K562 (cell line): Measurements from ENCODE around the gene ATAD3C. TPM values are rescaled to one million over a fixed set of nuclear protein-coding genes. Genes with fewer than 3 reads are reported as not detected.

Source experiments
- ARID3B ChIP-seq: fragments of 250-450 bp; sonication (Bioruptor Pico); IDR thresholded peaks from 2 replicates; pipeline ENCODE4 v1.4.0; 2020; ENCODE audit warnings: borderline replicate concordance
- HDAC1 ChIP-seq, 2 experiments: fragments of 450-650 bp; IDR thresholded peaks; 2 replicates each; pipeline ENCODE4 v1.6.1; 2016 to 2017; ENCODE audit warnings: inconsistent platforms in 1 of 2, mild to moderate bottlenecking in 1 of 2, moderate library complexity in 1 of 2
- HNRNPK ChIP-seq: fragments of 200-400 bp; formaldehyde crosslinking; IDR thresholded peaks from one replicate; pipeline ENCODE4 v1.6.1; 2018; ENCODE audit warnings: mild to moderate bottlenecking, low read depth, low read length; ENCODE audit not compliant: poor library complexity, severe bottlenecking
- IFI16 ChIP-seq: fragments of 250-450 bp; sonication (Bioruptor Pico); IDR thresholded peaks from 2 replicates; pipeline ENCODE4 v2.1.2; 2022; ENCODE audit warnings: mild to moderate bottlenecking, inconsistent platforms
- NCOR1 ChIP-seq: fragments of 450-650 bp; IDR thresholded peaks from 2 replicates; pipeline ENCODE4 v1.6.1; 2016; ENCODE audit warnings: mild to moderate bottlenecking, moderate library complexity
- NR3C1 ChIP-seq: sonication (generic); formaldehyde crosslinking; IDR thresholded peaks from 2 replicates; pipeline ENCODE4 v1.8.1; 2022; ENCODE audit warnings: missing genetic modification reagents
- PRMT5 ChIP-seq: sonication (generic); formaldehyde crosslinking; IDR thresholded peaks from 2 replicates; pipeline ENCODE4 v1.5.0; 2020; ENCODE audit warnings: missing genetic modification reagents
- ZNF444 ChIP-seq: fragments of 250-450 bp; sonication (Bioruptor Pico); IDR thresholded peaks from 2 replicates; pipeline ENCODE4 v1.4.0; 2020; ENCODE audit warnings: mild to moderate bottlenecking, moderate library complexity
- ZNF449 ChIP-seq: fragments of 250-450 bp; sonication (Bioruptor Pico); IDR thresholded peaks from 2 replicates; pipeline ENCODE4 v1.8.0; 2022; ENCODE audit warnings: moderate library complexity, mild to moderate bottlenecking, inconsistent platforms
- polyA plus RNA-seq, 8 experiments: library from polyadenylated mRNA; depleted of rRNA in 4 of 8; stranded (reverse) in 5 of 8; unstranded in 3 of 8; fragments of >200 nt; fragmentation: Nextera tagmentation in 2 of 8; fragmentation: Illumina TruSeq in 1 of 8; extraction: Ambion mirVana in 2 of 8; extraction: Trizol in 1 of 8; gene quantifications; 2 replicates each; pipeline versions ENCODE4 v1.2.1 to v1.2.3, GENCODE V29; 2011 to 2014; ENCODE audit warnings: inconsistent platforms in 1 of 8, missing spikeins in 1 of 8
- total RNA-seq, 7 experiments: library from RNA; depleted of rRNA in 6 of 7; stranded (reverse); fragments of >200 nt in 6 of 7; fragmentation: Illumina TruSeq in 2 of 7; extraction: Trizol in 2 of 7; gene quantifications; 2 replicates each; pipeline versions ENCODE4 v1.2.1 to v1.2.3, GENCODE V29; 2011 to 2021; ENCODE audit warnings: low replicate concordance in 1 of 7
- TF ChIP-seq, protein P1 (sequence below): fragments of 250-450 bp; sonication (Bioruptor Pico); IDR thresholded peaks from 2 replicates; pipeline ENCODE4 v1.4.0; 2020
- TF ChIP-seq, protein P2 (sequence below): fragments of 250-450 bp; sonication (Bioruptor Pico); IDR thresholded peaks from 2 replicates; pipeline ENCODE4 v1.4.0; 2020
- TF ChIP-seq, protein P3 (sequence below), 2 experiments: fragments of 450-650 bp; IDR thresholded peaks; 2 replicates each; pipeline ENCODE4 v1.6.1; 2018; ENCODE audit warnings: mild to moderate bottlenecking in 2 of 2, low read depth in 1 of 2; ENCODE audit not compliant: partially characterized antibody in 2 of 2

ATAD3C gene
- total and polyA plus RNA-seq, 9 of the 15 experiments (the other 6 are each of a cell fraction or from before 2014, with no cell fraction given): 0.03 to 0.18 TPM; not detected in 7

DNA sequence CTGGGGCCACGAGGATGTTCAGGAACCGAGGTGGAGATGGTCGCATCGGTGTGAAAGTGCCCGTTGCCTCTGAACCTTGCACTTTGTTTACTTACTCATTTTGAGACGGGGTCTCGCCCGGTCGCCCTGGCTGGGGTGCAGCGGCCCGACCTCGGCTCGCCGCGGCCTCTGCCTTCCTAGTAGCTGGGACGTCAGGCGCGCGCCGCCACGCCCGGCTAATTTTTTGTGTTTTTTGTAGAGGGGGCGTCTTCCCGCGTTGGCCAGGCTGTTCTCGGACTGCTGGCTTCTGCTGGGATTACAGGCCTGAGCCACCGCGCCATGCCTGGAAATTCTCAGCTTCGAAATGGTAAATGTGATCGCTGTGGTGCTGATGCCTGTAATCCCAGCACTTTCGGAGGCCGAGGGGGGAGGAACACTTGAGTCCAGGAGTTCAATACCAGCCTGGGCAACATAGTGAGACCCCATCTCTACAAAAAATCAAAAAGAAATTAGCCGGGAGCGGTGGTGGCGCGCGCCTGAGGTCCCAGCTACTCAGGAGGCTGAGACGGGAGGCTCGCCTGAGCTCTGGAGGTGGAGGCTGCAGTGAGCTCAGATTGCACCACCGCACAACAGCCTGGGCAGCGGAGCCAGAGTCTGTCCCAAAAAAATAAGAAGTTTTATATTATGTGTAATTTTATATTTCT lies 41.7 kb upstream of the ATAD3C start (continued):
- TF ChIP-seq, protein P1, sequence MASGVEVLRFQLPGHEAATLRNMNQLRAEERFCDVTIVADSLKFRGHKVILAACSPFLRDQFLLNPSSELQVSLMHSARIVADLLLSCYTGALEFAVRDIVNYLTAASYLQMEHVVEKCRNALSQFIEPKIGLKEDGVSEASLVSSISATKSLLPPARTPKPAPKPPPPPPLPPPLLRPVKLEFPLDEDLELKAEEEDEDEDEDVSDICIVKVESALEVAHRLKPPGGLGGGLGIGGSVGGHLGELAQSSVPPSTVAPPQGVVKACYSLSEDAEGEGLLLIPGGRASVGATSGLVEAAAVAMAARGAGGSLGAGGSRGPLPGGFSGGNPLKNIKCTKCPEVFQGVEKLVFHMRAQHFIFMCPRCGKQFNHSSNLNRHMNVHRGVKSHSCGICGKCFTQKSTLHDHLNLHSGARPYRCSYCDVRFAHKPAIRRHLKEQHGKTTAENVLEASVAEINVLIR (CRISPR knock-in tag): no peak
- no peak for TF ChIP-seq ZNF444 (CRISPR knock-in tag)
- TF ChIP-seq NCOR1: no peak
- TF ChIP-seq PRMT5: no peak
- TF ChIP-seq, protein P2, sequence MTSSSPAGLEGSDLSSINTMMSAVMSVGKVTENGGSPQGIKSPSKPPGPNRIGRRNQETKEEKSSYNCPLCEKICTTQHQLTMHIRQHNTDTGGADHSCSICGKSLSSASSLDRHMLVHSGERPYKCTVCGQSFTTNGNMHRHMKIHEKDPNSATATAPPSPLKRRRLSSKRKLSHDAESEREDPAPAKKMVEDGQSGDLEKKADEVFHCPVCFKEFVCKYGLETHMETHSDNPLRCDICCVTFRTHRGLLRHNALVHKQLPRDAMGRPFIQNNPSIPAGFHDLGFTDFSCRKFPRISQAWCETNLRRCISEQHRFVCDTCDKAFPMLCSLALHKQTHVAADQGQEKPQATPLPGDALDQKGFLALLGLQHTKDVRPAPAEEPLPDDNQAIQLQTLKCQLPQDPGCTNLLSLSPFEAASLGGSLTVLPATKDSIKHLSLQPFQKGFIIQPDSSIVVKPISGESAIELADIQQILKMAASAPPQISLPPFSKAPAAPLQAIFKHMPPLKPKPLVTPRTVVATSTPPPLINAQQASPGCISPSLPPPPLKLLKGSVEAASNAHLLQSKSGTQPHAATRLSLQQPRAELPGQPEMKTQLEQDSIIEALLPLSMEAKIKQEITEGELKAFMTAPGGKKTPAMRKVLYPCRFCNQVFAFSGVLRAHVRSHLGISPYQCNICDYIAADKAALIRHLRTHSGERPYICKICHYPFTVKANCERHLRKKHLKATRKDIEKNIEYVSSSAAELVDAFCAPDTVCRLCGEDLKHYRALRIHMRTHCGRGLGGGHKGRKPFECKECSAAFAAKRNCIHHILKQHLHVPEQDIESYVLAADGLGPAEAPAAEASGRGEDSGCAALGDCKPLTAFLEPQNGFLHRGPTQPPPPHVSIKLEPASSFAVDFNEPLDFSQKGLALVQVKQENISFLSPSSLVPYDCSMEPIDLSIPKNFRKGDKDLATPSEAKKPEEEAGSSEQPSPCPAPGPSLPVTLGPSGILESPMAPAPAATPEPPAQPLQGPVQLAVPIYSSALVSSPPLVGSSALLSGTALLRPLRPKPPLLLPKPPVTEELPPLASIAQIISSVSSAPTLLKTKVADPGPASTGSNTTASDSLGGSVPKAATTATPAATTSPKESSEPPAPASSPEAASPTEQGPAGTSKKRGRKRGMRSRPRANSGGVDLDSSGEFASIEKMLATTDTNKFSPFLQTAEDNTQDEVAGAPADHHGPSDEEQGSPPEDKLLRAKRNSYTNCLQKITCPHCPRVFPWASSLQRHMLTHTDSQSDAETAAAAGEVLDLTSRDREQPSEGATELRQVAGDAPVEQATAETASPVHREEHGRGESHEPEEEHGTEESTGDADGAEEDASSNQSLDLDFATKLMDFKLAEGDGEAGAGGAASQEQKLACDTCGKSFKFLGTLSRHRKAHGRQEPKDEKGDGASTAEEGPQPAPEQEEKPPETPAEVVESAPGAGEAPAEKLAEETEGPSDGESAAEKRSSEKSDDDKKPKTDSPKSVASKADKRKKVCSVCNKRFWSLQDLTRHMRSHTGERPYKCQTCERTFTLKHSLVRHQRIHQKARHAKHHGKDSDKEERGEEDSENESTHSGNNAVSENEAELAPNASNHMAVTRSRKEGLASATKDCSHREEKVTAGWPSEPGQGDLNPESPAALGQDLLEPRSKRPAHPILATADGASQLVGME: no peak
- no peak for TF ChIP-seq IFI16
- no peak for TF ChIP-seq HDAC1 (IDR thresholded peaks at IDR 0.05)
- no peak for TF ChIP-seq ZNF449
- TF ChIP-seq, protein P3, sequence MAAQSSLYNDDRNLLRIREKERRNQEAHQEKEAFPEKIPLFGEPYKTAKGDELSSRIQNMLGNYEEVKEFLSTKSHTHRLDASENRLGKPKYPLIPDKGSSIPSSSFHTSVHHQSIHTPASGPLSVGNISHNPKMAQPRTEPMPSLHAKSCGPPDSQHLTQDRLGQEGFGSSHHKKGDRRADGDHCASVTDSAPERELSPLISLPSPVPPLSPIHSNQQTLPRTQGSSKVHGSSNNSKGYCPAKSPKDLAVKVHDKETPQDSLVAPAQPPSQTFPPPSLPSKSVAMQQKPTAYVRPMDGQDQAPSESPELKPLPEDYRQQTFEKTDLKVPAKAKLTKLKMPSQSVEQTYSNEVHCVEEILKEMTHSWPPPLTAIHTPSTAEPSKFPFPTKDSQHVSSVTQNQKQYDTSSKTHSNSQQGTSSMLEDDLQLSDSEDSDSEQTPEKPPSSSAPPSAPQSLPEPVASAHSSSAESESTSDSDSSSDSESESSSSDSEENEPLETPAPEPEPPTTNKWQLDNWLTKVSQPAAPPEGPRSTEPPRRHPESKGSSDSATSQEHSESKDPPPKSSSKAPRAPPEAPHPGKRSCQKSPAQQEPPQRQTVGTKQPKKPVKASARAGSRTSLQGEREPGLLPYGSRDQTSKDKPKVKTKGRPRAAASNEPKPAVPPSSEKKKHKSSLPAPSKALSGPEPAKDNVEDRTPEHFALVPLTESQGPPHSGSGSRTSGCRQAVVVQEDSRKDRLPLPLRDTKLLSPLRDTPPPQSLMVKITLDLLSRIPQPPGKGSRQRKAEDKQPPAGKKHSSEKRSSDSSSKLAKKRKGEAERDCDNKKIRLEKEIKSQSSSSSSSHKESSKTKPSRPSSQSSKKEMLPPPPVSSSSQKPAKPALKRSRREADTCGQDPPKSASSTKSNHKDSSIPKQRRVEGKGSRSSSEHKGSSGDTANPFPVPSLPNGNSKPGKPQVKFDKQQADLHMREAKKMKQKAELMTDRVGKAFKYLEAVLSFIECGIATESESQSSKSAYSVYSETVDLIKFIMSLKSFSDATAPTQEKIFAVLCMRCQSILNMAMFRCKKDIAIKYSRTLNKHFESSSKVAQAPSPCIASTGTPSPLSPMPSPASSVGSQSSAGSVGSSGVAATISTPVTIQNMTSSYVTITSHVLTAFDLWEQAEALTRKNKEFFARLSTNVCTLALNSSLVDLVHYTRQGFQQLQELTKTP (IDR thresholded peaks at IDR 0.05; ENCODE audit: low read depth in 1 of 2, partially characterized antibody in 2 of 2): no peak
- no peak for TF ChIP-seq NR3C1 (CRISPR knock-in tag)
- no peak for TF ChIP-seq ARID3B (CRISPR knock-in tag)
- no peak for TF ChIP-seq HNRNPK
